Measurements from ENCODE around the gene TBC1D22A.

Gene TBC1D22A

DNA sequence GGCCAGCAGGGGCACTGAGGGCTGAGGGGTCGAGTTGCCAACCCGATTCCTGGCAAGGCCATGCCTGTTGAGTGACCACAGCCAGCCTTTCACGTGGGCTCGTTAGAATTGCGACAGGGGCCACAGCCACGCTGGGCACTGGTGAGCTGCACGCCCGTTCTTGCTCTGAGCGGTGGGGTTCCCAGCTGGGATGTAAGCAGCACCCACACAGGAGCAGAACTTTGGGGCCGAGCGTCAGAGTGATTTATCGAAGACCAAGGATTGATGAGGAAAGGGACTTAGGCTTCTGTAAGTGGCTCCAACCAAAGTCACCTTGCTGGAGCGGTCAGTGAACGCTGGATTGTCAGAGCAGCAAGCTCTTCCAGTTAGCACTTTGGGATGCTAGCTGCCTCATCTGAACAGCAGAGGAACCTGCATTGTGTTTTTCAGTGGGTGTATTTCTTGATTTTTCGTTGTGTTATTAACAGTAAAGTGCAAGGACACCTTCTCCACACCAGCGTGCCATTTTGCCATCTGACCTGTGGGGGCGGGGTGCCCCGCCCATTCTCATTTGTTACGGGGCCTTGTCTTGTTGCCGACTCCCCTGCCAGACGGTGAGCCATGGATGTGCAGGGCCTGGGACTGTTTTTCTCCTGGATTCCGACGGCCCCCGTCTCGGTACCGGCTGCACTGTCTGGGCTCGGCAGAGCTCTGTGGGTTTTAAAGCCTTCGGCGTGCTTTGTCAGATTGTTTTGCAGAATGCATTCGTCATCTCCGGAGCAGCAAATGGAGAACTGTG, 202.5 kb downstream of the TBC1D22A start:
- DNase-seq, result no peak

DNA sequence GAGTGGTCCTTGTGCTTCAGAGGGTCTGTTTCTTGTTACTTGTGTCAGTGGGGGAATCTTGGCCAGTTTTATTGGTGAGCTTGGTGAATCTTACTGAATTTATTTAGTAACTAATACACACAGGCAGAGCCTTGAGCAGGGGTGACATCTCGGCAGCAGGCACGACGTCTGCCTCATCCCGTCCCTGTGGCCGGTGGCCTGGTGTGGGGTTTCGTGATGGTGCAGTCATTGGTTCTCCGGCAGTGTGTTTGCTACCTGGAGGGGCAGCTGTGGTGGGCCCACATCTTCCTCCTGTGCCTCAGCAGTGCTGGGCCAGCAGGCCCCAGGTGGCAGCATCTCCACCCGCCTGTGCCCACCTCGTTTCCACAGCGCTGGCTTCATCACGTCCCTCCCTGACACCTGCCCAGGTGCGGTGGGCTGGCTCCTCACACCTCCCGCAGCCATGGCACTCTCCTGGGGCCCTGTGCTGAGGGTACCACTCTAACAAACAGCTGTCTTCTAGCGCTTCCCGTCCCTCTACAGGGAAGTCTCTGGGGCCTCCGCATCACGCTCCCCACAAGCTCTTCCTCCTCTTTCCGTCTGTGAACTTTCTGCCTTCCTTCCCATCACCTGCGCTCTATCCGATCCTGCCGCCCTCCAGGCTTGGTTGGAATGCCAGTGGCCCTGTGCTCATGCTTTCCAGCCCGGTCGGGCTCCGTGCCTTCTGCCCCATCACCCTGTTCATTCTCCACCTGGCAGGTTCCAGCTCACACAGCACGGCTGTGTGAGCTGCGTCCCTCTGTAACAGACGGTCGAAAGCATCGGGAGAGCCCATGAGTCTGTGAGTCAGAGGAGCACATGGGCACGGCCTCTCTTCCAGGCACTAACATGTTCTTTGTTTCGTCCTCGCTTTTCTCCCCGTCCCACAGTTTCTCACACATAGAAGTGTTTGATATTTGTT, 203.4 kb downstream of the TBC1D22A start:
- DNase-seq, result no peak

DNA sequence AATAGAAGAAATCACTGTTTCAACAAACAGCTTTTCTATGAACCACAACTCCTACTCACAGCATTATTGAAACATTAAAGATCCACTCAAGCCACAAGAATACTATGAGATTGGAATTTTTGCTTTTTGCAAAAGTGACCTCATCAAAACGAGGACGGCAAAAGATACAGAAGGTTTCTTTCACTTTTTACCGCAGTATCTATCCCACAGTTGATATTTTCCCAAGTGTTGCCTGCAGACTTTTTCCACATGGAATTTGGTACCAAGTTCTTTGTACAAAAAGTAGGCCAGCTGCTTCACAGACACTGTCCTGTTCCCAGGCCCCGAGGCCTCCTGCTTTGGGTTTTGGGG, 204.0 kb downstream of the TBC1D22A start:
- DNase-seq, result no peak

DNA sequence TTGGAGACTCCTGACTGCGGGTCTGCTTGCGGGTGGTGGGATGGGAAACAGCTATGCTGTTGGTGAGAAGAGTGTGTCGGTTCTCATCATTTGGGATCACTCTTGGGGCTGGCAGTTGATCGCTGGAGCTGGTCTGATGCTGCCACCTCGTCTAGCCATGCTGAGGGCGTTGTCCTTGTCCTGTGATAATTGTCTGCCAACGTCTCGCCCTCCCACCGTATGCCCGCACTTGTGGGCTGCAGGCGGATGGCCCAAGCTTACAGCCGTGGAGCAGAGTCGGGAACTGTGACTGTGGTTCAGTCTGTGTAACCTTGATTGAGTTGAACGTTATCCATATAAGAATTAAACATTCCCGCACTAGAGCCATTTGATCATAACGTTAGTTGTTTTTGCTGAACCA, 204.4 kb downstream of the TBC1D22A start:
- DNase-seq, result no peak

DNA sequence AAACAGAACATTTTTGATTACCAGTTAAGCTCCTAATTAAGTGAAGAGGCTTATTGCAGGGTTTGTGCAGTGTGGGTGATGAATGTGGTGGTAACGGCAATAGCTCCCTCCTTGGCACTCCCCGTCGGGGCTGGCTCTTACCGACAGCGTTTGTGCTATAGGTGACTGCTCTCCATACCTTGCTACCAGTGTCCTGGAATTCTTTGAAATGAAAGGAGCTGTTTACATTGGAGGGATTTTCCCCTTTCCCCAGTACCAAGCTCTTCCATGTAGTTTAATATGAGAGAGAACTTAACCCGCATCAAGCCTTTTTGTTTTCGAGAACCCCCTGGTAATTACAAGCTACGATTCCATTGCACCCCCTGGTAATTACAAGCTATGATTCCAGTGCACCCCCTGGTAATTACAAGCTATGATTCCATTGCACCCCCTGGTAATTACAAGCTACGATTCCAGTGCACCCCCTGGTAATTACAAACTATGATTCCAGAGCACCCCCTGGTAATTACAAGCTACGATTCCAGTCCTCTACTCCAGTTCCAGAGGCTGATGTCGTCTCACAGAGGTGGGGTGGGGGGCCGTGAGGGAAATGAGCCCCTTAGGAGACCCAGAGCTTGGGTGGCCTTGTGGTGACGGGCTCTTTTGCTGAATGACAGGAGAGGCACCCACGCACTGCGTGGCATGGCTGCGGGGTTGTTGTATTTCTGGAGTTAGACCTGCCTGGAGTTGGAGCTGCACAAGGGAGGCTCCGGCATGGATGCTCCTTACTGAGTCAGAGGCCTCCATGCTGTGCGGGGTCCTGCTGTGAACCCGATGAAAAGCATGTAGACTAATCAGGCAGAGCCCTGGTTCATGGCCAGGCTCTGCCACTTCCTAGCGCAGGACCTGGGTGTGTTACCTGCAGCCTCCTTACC, 205.3 kb downstream of the TBC1D22A start:
- DNase-seq, result no peak

DNA sequence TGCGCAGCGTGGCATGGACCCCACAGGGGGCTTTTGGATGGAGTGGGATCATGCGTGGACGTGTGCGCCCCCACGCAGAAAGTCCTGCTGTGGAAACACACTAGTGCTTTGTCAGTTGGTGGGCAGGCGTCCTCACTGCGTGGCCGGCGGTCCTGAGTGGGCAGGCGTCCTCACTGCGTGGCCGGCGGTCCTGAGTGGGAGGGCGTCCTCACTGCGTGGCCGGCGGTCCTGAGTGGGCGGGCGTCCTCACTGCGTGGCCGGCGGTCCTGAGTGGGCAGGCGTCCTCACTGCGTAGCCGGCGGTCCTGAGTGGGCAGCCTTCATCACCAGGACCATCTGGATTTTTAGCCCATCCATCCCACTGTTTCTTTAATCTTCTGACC, 205.9 kb downstream of the TBC1D22A start:
- DNase-seq, result no peak

DNA sequence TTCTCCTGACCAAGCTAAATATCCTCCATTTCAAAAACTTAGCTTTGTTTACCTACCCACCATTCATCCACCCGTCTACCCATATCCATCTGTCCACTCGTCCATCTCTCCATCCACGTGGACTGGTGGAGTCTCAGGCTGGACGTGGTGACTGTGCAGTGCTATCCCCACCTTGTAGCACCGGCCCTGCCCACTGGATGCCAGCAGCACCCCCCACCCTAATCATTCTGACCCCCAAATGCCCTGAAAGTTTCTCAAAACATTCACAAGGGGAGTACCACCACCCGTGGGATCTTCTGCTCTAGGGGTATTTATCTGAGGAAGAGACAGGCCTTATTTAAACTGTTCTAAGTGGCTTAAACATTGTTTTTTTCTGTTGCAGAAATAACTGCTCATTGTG, 206.4 kb downstream of the TBC1D22A start:
- no peak for DNase-seq

DNA sequence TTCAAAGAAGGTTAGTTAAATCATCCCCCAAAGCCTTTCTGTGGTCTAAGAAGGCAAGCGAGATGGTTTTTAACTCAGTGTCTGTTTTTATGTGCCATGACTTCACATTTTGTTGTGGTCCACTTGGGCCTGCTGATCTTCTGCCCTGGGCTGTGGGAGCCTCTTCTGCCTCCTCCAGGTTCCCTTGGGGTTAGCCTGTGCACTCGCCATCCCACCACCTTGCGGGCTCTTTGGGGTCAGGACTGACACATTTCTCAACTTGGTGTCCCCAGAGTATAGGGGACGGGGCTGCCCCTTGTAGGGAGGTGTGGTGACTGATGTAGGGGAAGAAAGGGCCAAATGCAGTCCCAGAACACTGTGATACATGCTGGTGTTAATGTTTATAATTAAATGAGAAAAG, 207.0 kb downstream of the TBC1D22A start:
- DNase-seq, result no peak

DNA sequence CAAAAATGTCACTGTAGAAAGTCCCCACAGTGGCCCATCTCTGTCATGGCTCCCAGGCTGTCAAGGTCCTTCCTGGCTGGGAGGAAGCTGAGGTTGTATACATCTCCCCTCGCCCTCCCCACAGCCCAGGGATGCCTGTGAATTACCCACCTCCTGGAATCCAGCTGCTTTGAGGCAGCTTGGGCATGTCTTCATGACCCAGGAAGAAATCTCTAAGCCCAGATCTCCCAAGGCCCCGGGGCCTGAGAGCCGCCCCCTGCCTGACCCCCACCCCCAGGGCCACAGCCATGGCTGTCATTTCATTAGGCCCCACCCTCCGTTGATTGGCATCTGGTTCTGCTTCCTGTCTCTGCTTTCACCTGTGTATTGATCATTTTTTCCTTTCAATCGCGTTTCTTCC, 207.5 kb downstream of the TBC1D22A start:
- no peak for DNase-seq

DNA sequence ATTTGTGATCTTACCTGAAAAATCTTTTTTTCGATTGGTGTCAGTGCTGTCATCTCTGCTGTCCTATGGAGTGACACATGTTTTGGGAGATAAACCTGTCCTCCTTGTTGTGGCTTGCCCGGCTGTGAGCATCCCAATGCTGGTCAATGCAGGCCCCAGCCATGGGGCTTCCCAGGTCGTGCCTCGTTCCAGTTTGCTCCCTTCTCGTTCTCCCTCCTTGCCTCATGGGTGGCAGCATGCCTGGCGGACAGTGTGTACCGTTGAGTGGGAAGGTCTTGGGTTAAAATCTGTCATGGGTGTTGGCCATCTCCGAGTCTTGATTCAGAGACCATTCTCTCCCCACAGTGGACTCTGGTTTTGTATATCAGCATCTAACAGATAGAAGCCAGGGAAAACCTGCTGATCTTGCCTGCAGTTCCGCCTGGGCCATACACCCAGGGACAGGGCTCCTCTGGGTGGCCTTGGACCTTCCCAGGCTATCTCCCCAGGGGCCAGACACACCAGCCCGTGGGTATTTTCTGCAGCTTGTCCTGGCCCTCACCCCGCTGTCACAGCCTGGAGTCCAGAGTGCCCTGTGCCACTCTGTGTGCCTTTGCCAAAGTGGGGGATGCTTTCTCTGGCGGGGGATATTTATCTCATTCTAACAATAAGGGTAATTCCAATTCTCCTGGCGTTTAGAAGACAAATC, 208.1 kb downstream of the TBC1D22A start:
- no peak for DNase-seq

DNA sequence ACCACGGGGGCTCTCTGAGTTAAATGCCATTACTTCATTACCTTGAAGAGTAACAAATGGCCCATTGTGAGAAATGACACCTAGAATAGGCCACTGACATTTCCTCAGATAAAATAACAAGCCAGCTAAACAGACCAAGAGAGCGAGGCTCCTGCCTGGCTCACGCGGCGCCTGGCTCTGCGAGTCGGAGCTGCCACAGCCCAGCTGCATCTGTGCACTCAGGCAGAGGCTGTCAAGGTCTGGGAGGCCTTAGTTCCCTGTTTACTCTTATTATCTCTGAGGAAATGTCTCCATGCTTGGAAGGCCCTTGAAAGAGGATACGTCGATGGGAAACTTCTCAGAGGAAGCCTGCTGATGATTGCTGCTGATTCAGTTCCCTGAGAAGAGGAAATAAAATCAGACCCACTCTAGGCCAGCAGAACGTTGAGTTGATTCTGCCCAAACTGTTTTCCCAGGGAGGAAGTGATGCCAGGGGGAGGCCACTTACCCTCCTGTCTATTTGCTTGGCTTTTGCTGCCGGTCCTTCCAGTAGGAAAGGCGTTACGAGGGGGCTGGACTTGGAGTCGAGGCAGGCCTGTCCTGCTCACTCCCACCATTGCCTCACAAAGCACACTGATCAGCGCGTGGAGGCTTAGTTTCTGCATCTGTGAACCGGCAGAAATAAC, 208.8 kb downstream of the TBC1D22A start:
- no peak for DNase-seq

DNA sequence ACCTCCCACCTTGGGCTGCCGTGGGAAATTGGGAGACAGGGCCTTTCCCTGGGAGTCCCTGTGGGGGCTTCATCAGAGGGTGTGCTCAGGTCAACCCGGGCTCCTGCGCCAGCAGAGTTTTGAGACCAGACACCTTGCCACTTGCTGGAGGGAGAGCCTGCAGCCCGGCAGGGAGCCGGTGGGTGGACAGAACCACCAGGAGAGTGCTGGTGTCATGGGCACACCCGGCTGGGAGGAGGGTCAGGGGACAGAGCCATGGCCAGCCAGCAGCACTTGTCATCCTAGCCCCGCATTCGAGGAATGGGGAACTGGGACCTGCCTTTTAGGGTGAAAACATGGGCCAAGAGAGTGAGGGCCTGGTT, 209.3 kb downstream of the TBC1D22A start:
- no peak for DNase-seq

DNA sequence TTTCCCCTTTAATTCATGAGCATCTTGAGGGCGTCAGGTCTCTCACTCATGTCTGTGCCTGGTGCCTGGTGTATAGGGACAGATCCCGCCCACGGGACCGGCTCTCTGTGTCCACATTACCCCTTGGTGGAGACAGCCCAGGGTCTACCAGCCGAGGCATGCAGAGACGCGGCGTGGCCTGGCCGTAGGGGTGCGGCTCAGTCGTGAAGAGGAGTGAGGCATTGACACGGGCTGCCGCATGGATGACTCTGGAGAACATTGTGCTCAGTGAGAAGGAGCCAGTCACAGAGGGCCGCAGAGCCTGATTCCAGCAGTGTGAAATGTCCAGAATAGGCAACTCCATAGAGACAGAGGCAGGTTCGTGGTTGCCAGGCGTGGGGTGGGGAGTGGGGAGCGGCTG, 209.8 kb downstream of the TBC1D22A start:
- DNase-seq, result no peak

DNA sequence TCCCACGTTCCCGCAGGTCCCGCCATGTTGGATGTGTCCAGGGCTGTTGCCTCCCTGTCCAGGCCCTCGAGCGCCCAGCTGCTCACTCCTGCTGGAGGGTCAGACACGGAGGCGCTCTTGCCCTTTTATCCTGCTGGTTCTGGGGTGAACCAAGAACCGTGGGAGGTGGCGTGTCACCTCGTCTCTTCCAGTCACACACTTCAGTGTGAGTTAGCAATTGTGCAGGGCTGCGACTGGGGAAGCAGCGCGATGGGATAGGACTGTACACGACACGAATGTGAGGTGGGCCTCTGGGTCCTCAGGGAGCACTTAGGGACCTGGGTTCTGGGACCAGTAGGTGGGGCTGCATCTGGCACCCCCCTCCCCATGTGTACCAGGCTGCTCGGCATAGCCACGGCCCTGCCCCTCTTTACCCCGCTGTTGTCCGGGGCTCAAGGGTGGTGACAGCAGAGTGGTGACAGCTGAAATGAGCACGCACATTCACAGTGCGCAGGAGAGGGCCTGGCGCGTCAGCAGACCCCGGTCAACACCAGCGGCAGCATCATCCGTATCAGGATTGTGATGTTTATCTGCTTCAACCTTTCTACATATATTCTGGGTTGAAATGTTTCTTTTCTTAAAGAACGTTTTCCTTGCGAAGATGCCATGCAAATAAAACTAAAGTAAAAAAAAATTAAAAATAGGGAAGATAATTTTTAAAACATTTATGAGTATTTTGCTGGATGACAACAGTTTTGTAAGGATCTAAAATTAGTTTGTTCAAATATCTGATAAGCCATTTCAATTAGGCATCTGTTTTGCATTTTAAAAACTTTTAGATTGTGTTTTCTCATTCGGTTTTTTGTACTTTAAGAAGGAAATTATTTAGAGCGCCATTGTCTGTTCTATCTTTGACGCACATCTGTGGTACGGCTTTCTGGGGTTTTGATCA, 210.7 kb downstream of the TBC1D22A start:
- DNase-seq, result no peak

DNA sequence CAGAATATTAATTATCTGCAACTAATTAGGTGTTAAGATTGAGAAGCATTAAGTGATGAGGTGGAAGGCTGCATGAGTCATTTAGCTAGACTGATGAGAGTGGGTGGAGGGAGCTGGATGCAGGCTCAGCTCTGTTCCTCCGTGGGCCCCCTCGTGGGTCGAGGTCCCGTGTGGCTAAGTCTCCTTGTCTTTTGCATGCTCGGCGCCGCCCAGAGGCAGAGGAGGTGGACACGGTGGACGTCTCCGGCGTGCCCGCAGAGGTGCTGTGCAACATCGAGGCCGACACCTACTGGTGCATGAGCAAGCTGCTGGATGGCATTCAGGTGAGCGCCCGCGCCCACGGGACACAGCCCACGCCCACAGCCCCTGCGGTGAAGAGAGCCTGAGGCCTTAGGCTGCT, 211.6 kb downstream of the TBC1D22A start:
- DNase-seq, result no peak

DNA sequence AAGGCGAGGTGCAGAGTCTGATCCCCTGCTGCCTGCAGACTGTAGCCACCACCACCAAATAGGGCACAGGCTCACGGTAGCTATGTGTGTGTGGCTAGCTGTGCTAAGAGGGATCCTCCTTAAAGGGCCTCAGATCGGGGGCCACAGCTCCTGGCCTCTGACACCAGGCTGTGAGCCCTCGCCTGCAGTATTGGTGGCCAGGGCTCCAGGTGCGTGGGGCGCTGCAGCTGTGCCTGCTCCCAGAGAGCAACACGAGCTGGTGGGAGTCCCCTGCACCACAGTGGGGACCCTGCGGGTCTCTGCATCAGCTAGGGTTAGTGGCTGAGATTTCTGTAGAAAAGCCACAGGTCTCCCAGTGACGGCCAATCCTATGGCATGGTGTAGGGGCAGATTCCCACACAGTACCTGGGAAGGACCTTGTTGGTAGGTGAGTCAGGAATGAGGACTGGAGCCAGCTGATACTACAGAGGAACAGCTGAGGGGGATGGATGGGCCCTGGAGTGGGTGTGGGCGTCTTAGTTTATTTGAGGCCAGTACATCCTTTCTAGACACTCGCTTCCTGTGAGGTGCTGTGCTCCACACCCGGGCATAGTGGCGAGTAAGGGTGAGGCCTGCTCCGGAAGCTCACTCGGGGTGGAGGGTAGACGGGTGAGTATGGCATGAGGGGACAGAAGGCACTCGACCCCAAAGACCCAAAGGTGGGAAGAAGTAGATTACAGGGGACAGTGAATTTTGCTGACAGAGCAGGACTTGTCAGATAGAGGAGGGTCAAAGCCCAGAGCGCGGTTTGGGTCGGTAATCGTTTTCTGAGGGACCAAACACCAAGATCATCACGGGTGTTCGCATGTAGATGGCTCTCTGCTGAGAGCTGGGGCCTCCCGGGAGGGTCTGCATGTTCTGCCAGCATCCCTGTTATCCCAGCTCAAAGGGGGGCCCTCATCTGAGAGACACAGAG, 212.5 kb downstream of the TBC1D22A start:
- no peak for DNase-seq

DNA sequence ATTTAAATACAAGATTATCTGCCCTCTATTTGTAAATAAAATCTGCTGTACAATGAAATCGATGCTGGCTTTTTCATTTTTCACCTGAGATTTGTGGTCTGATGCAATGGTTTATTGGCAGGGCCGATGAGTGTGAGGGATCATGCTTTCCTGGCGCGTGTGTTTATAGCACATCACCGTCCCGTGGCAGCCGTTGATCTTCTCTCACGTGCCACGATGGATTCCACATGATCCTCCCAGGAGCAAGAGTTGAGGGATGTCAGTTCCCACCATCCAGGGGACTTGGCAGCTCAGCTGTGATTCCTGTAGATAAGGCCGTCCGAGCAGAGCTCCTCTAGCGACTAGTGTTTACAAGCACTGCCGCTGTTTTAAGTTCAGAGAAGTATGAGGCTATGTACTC, 213.7 kb downstream of the TBC1D22A start:
- DNase-seq, result no peak

DNA sequence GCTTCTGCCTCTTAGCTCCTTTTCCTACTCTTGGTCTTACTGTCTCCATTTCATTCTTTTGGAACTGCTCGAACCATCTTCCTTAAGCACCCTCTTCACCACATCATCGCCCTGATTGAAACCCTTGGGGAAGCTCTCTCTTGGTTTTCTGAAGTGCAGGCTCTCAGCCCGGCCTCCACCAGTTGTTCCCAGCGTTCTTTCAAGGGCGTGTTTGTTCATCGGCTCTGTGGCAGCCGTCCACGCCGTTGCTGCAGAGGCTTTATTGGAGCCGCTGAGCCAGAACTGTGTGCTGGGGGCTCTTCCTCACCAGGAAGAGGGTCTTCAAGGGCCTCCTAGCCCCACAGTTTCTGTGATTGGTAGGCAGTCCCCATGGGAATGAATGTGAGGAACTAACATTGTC, 214.1 kb downstream of the TBC1D22A start:
- no peak for DNase-seq

DNA sequence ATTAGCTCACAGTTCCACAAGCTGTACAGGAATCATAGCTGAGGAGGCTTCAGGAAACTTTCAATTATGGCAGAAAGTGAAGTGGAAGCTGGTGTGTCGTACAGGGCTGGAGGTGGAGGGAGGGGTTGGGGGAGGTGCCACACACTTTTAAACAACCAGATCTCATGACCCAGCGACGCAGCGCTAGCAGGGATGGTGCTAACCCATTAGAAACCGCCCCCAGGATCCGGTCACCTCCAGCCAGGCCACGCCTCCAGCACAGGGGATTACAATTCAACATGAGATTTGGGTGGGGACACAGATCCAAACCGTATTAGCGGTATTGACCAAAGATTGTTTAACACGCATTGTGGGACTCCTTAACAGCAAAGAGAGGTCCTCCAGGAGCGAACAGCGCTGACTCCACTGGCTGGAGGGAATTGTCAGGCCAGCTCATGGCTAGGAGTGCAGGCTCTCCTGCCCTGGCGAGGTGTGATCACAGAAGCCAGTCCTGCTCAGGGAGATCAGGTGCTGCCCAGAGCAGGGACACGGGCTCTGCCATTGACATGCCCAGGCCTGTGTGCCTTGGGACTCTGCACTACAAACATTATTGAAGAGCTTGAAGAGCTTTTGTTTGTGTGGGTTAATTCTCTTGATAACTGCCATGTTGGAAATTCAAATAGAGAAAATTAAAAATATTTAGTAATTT, 215.3 kb downstream of the TBC1D22A start:
- no peak for DNase-seq
